Ishikawa (cell line): ENCODE results near the gene SELENOW.

Experiments
- CREB1 ChIP-seq: IDR thresholded peaks from 2 replicates; pipeline ENCODE4 v1.6.1; 2012; ENCODE audit warnings: low read depth
- EP300 ChIP-seq: IDR thresholded peaks from 2 replicates; pipeline ENCODE4 v1.6.1; 2012; ENCODE audit warnings: borderline replicate concordance
- RAD21 ChIP-seq: IDR thresholded peaks from 2 replicates; pipeline ENCODE4 v1.6.1; 2012; ENCODE audit warnings: low read depth
- TAF1 ChIP-seq: IDR thresholded peaks from 2 replicates; pipeline ENCODE4 v1.6.1; 2012; ENCODE audit warnings: low read depth, mild to moderate bottlenecking
- TCF12 ChIP-seq: IDR thresholded peaks from 2 replicates; pipeline ENCODE4 v1.6.1; 2012; ENCODE audit warnings: low read depth
- YY1 ChIP-seq: IDR thresholded peaks from 2 replicates; pipeline ENCODE4 v1.6.1; 2012; ENCODE audit warnings: low read depth
- TF ChIP-seq, protein P1 (sequence below): IDR thresholded peaks from 2 replicates; pipeline ENCODE4 v1.6.1; 2012; ENCODE audit warnings: low read depth, mild to moderate bottlenecking
- TF ChIP-seq, protein P2 (sequence below): IDR thresholded peaks from 2 replicates; pipeline ENCODE4 v1.6.1; 2012
- TF ChIP-seq, protein P3 (sequence below): IDR thresholded peaks from 2 replicates; pipeline ENCODE4 v1.6.1; 2012

DNA sequence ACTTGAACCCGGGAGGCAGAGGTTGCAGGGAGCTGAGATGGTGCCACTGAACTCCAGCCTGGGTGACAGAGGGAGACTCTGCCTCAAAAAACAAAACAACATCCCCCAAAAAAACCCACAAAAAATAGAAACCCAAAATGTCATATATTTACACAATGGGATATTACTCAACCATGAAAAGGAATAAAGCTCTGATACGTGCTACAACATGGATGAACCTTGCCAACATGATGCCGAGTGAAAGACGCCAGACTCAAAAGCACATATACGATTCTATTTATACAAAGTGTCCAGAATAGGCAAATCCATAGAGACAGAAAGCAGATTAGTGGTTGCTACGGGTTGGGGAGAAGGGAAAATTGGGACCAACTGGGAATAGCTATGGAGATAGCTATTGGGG is 27.9 kb downstream of the SELENOW start:
- TF ChIP-seq RAD21: no peak
- TF ChIP-seq, protein P1, sequence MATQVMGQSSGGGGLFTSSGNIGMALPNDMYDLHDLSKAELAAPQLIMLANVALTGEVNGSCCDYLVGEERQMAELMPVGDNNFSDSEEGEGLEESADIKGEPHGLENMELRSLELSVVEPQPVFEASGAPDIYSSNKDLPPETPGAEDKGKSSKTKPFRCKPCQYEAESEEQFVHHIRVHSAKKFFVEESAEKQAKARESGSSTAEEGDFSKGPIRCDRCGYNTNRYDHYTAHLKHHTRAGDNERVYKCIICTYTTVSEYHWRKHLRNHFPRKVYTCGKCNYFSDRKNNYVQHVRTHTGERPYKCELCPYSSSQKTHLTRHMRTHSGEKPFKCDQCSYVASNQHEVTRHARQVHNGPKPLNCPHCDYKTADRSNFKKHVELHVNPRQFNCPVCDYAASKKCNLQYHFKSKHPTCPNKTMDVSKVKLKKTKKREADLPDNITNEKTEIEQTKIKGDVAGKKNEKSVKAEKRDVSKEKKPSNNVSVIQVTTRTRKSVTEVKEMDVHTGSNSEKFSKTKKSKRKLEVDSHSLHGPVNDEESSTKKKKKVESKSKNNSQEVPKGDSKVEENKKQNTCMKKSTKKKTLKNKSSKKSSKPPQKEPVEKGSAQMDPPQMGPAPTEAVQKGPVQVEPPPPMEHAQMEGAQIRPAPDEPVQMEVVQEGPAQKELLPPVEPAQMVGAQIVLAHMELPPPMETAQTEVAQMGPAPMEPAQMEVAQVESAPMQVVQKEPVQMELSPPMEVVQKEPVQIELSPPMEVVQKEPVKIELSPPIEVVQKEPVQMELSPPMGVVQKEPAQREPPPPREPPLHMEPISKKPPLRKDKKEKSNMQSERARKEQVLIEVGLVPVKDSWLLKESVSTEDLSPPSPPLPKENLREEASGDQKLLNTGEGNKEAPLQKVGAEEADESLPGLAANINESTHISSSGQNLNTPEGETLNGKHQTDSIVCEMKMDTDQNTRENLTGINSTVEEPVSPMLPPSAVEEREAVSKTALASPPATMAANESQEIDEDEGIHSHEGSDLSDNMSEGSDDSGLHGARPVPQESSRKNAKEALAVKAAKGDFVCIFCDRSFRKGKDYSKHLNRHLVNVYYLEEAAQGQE: no peak
- no peak for TF ChIP-seq TCF12
- TF ChIP-seq, protein P2, sequence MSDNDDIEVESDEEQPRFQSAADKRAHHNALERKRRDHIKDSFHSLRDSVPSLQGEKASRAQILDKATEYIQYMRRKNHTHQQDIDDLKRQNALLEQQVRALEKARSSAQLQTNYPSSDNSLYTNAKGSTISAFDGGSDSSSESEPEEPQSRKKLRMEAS: no peak
- TF ChIP-seq TAF1: no peak
- no peak for TF ChIP-seq EP300
- no peak for TF ChIP-seq YY1
- TF ChIP-seq CREB1: no peak
- TF ChIP-seq, protein P3, sequence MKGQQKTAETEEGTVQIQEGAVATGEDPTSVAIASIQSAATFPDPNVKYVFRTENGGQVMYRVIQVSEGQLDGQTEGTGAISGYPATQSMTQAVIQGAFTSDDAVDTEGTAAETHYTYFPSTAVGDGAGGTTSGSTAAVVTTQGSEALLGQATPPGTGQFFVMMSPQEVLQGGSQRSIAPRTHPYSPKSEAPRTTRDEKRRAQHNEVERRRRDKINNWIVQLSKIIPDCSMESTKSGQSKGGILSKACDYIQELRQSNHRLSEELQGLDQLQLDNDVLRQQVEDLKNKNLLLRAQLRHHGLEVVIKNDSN: no peak
